Measurements from ENCODE around the gene DNAJC27.
A peak's percentile ranks its signal among the peaks of the same experiment; 100 is the strongest.
"Not testable (repeated sequence)": the region's sequence is repeated elsewhere in the genome, so short reads cannot be mapped to it uniquely, and the experiment has no call there.

The DNAJC27 gene

GRCh38 chr2:24971536-24972314 lies at the start of gene DNAJC27:
Gene DNAJC27 (minus strand): TSS chr2:24971955. CDS start chr2:24971904, 51 bp downstream.
- peak; percentile 93 for DNase-seq (ENCODE audit: low read depth)

DNA sequence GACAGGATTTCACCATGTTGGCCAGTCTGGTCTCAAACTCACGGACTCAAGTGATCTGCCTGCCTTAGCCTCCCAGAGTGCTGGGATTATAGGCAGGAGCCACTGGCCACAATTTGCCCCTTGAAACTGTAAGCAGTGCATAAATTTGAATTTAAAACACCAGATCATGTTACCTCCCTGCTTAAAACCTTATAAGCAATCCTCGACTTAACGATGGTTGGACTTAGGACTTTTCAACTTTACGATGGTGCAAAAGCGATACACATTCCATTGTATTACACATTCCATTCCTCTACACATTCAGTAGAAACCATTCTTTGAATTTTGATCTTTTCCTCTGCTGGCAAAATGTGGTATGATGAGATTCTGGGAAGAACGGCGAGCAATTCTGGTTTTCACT lies 46.9 kb upstream of the DNAJC27 start:
- no peak for DNase-seq (ENCODE audit: low read depth)

DNA sequence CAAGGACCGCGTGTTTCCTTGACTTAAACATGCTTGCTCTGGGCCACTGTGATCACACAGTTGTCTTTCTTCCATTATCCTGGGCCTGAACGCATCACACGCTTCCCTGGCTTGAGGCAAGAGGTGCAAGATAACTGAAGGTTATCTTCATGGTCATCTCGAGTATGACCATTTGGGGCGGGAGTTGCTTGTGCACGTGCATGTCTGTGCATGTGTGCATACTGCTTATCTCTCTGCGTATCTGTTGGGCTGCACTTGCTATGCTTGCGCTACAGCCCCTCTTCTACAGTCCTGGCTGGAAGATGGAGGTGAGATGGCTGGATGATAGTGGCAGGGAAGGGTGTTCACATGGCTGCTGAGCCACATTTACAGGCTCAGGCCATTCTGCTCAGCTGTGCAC lies 42.9 kb upstream of the DNAJC27 start:
- no peak for DNase-seq (ENCODE audit: low read depth)

GRCh38 chr2:25011342-25011741 lies 39.6 kb upstream of the DNAJC27 start:
- not testable (repeated sequence) for DNase-seq (ENCODE audit: low read depth)

- no peak for DNase-seq (ENCODE audit: low read depth)
Observed at GRCh38 chr2:25009954-25010353, 38.2 kb upstream of the DNAJC27 start.

GRCh38 chr2:25002066-25002465 lies 30.3 kb upstream of the DNAJC27 start:
- DNase-seq (ENCODE audit: low read depth), result no peak

GRCh38 chr2:25001325-25001637 lies 29.5 kb upstream of the DNAJC27 start:
- DNase-seq (ENCODE audit: low read depth), result no peak

DNA sequence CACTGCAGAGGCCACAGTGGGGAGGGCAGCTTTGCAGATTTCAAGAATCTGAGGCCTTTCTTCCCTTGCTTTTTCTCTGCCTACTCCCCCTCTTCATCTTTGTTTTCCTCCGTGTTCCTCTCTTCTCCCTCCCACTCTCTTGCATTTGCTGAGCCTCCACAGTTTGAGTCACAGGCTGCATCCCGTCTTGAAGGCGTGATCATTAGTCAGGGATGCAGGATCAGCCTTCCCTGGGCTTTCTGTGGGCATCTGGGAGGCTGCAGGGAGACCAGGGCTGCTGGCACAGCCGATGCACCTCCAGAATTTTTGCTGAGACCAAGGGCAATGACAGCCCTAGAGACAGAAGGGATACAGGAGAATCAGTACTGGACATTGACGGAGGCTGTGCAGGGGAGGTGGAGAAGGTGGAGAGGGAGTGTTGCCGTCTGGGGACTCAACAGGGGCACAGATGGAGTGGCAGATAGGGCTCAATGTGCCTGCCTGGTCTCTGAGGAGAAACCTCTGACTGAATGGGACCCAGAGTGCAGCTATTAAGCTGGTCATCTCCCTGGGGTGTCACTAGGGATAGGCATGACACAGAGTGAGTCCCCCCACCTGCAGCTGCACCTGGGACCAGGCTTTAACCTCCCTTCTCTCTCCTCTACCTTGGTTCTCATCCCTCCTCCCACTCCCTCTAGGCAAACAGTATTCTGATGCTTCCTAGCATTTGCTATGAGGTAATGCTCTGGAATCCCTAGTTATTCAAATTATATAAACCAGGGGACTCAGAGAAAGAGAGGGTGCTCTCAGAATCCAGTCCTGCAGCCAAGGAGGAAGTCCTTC lies 29.0 kb upstream of the DNAJC27 start:
- no peak for DNase-seq (ENCODE audit: low read depth)

GRCh38 chr2:25000036-25000435 lies 28.3 kb upstream of the DNAJC27 start:
- DNase-seq (ENCODE audit: low read depth), result no peak

- DNase-seq (ENCODE audit: low read depth), result not testable (repeated sequence)
Observed at GRCh38 chr2:24999097-24999496, 27.3 kb upstream of the DNAJC27 start.

DNA sequence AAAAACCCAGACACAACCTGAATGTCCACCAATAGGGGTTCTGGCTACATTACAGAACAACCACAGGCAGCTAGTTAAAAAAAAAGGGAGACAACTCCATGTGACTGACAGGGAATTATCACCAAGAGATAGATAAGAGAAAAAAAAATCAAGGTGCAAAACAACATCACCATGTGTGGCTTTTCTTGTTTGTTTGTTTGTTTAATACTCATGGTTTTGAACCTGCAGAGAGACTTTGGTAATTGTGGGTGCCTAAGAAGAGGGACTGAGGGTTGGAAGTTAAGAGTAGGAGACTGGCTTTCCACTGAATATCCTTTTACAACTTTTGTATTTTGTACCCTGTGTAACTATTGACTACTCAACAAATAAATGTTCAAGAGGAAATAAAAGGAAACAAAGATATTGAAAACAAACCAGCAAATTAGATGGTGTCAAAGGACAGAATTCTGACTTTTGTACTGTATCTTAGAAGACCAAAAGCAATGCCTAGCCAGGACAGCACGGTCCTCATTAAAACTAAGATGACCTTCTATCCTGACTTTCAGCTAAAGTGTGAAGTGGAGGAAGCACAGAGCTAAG lies 22.5 kb upstream of the DNAJC27 start:
- DNase-seq (ENCODE audit: low read depth), result no peak

- DNase-seq (ENCODE audit: low read depth), result no peak
Observed at GRCh38 chr2:24993406-24994145, 21.8 kb upstream of the DNAJC27 start.

DNA sequence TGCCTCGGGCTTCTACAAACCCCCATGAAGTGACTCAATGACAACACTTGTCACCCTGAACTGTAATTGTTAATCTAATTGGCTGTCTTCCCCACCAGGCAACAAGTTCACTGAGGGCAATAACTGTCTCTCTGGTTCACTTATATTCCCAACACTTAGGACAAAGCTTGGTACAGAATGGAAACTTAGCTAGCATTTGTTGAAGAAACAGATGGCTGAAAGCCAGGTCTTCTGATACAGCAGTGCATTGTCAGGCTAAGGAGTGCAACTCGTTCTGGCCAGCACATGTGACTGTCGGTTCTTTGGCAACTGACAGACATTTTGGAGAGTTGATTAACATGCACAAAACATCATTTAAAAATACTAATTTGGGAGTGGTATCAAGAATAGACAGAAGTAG lies 14.6 kb upstream of the DNAJC27 start:
- DNase-seq (ENCODE audit: low read depth), result no peak

DNA sequence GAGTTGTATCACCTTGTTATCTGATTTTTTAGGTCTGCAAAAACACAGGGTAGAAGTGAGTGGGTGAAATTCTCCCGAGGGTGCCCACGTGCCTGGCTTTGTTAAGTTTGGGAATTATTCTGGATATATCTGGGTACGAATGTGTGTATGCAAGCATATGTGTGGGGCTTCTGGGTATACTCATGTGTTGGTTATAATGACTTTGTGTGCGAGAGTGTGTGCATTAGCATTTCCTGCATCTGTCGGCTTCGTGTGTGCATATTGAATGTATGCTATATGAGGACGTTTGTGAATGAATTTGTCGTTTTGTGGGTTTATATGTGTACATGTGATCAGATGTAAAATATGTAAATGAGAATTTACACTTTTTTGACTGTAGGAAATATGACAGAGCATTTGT lies 13.8 kb upstream of the DNAJC27 start:
- DNase-seq (ENCODE audit: low read depth), result no peak

DNA sequence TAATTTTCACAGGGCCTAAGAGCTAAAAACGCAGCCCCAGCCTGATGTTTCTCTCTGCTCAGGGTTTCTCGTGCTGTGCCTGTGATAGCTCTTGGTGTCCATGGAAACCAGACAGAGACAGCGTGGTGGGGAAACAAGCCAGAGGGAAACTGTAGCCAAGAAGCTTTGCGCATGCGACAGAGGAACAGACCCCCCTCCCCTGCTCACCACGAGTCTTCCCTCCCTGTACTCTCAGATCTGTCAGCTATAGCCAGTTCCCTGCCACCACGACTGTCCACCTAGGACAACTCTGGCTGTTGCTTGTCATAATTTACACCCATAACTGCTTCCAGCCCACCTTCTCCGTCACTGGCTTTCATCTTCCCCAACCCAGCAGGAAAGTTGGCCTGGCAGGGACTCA lies 13.2 kb upstream of the DNAJC27 start:
- DNase-seq (ENCODE audit: low read depth), result no peak

DNA sequence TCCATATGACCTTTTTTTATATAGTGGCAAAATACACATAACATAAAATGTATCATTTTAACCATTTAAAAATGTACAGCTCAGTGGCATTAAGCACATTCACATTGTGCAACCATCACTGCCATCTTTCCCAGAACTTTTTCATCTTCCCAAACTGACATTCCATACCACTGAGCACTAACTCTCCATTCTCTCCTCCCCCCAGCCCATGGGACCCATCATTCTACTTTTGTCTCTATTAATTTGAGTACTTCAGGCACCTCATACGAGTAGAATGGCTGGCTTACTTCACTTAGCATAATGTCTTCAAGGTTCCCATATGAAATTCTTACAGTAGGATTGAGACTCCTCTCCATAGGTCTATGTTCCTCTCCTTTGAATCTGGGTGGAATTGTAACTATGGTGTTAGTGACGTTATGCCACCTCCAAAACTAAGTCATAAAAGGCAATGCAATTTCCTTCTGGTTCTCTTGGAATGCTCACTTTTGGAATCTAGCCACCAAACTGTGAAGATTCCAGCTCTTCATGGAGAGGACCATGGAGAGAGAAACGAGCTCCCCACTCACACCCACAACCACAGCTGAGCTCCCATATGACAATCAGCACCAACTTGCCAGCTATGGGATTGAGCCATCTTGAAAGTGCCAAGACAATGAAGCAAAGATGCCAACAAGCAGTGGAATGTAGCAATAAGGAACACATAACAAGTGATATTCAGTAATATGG lies 9.8 kb upstream of the DNAJC27 start:
- no peak for DNase-seq (ENCODE audit: low read depth)

GRCh38 chr2:24978661-24979060 lies 6.9 kb upstream of the DNAJC27 start:
- DNase-seq (ENCODE audit: low read depth), result no peak

GRCh38 chr2:24977631-24978030 lies 5.9 kb upstream of the DNAJC27 start:
- no peak for DNase-seq (ENCODE audit: low read depth)

- DNase-seq (ENCODE audit: low read depth), result no peak
Observed at GRCh38 chr2:24973812-24974211, 2.1 kb upstream of the DNAJC27 start.

DNA sequence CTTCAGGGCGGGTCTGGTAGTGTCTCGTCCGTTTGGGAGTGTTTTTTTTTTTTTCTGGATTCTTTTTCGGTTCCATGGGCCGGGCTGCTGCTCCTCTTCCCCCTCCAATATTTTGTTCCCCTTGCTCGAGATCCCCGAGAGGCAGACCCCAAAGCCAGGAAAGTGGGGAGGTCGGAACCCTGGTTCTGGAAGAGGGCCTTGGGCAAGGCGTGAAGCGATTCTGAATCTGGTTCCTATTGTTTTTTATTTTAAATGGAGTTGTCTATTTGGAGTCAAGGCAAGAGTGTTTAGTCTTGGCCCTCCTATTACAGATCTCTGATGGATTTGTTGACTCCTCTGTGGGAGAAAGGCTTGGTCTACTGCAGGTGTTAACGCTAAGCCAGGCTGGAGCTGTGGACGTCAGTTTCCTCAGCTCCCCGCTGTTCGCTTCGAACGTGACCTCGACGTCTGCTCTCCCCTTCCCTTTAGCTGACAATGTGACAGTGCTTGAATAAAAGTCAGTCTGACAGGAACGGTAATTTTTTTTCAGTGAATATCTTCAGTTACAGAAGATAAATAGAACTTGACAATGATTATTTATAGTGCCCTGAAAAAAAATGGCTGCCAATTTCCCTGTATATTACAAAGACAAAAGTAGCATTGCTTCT lies 683 bp upstream of the DNAJC27 start:
- peak; percentile 10 for DNase-seq (ENCODE audit: low read depth)

GRCh38 chr2:24971286-24971535 lies 544 bp downstream of the DNAJC27 start:
- peak; percentile 18 for DNase-seq (ENCODE audit: low read depth)

Data from stimulated activated CD8-positive, alpha-beta memory T cell treated with anti-CD3 and anti-CD28 coated beads, Interleukin-12 subunit alpha, Interleukin-12 subunit beta, amount 100 ng/mL, for 1 hour (primary cell).